ENCODE data around the gene ACTN4. TPM values are rescaled to one million over a fixed set of nuclear protein-coding genes. Genes with fewer than 3 reads are reported as not detected.

The ACTN4 gene
- total RNA-seq, 1 experiment from 2014 or later = 199 TPM

- no peak for DNase-seq (ENCODE audit: low read depth)
Observed at GRCh38 chr19:38635483-38636399, 11.7 kb upstream of the ACTN4 start.

DNA sequence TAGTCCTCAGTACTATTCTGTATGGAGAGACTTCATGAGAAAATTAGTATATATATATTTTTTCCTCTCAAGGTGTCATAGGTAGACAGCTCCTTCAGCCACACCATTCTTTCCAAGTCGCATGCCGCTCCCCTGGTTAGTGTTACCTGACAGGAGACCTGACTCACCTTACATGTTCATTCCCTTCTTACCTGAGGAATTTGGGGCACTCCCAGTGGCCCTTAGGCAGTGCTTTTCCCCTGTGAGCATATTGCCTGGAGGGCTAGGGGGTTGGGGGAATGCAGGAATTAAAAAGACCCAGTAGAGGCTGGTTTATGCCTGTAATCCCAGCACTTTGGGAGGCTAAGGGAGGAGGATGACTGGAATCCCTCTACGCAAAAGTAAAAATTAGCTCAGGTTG is 9.0 kb upstream of the ACTN4 start:
- DNase-seq (ENCODE audit: low read depth) = no peak

DNA sequence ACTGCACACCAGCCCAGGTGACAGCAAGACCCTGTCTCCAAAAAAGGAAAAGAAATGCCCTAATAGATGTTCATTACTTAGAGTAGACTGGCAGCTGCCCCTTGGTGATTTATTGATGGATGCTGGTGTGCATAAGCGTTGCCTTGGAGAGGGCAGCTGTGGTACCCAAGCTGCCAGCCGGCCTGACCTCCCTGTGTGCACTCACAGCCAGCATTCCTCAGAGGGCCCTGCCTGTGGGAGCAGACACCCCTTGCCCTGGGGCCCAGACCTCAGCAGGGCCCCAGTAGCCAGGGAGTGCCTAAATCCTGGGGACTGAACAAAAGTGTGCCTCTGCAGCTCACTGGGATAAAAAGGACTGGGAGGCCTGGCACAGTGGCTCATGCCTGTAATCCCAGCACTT is 7.8 kb upstream of the ACTN4 start:
- no peak for DNase-seq (ENCODE audit: low read depth)

DNA sequence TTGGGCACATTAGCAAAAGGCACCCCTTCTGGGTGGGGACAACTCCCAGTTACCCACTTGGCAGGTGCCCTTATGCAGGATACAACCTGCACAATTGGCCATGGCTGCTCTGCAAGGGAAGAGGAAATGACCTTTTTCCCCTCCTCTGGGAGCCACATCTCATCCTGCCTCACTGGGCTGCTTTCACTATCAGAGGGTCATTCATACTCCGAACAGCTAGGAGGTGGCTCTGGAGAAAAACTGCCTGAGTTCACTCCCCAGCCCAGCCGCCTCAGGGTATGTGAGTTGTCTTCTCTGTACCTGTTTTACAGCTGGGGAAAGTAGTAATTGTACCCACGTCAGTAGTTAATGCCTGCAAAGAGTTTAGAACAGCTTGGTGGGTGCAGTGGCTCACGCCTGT is 7.1 kb upstream of the ACTN4 start:
- no peak for DNase-seq (ENCODE audit: low read depth)

DNA sequence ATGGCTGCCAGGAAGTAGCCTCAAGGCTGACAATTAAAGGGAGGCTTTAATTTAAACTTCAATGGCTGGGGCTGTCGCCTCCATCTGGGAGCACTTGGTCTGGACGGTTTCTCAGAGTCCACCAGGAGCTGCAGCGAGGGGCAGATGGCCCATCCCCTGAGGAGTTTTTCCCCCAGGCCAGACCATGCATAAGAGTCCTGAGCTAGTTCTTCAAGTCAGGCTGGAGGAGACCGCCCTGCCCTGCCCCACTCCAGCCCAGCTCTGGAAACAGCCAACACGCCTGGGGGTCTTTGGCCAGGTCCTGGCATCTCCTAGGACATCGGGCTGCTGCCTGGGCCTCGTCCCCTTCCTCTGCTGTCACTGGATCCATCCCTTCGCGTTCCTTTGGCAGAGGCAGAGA is 5.3 kb upstream of the ACTN4 start:
- no peak for DNase-seq (ENCODE audit: low read depth)

GRCh38 chr19:38644719-38645118 is 2.7 kb upstream of the ACTN4 start:
- DNase-seq (ENCODE audit: low read depth) = no peak

- no peak for DNase-seq (ENCODE audit: low read depth)
Observed at GRCh38 chr19:38647966-38648768, 718 bp downstream of the ACTN4 start.

DNA sequence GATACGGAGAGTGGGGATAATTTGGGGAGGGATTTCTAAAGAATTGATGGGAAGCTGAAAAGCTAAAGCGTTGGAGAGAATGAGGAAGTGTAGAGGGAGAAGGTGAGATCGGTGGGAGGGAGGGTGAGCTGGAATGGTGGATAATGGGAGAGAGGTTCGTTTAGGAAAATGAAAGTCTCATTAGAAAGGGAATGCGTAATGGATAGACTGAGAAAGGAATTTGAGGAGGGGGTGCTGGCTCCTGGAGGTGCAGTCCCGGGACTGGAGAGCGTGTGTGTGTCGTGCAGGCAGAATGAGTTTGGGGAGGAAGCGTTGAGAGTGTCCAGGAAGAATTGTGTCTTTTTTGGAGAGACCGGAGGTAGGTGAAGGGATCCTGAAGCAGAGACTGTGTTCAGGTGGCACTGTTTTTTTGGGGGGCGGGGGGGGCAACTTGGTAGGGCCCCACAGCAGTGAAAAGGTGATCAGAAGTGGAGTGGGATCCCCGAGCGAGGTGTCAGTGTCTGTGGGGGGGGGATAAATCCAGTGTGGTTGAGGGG is 1.4 kb downstream of the ACTN4 start:
- no peak for DNase-seq (ENCODE audit: low read depth)

DNA sequence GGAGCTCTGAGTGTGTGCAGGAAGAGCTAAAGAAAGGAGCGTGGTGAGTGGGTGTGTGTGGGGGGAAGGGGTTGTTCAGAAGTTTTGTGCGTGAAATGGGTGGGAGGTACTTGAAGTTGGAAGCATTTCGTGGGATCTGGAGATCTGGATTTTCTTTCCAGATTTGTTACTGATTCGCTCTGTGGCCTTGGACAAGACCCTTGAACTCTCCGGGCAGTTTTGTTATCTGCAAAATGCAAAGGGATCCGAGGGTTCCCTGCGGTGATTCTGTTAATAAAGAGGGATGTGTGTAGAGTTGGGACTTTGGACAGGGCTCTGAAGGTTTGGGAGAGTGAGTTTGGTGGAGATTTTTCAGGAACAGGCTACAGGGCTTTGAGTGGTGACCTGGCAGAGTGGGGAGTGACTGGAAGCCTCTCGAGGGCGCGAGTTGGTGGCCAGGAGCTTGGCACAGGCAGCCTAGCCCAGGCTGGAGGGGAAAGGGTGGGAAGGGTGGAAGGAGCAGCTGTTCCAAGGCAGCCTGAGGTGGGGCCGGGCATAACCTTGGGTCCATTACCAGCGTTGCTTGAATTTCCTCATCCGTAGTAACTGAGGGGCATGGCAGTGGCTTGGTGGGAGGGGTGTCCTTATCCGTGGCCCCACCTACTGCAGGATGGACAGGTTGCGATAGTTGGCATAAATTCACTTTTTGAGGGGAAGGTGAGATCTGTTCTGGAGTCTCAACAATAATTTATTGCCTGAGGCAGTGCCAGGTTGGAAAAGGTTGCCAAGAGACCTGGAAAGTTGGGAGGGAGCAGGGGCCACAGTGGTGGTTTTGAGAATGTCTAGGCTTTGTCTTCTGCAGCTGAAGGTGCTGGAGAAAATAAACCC is 2.1 kb downstream of the ACTN4 start:
- DNase-seq (ENCODE audit: low read depth) = peak; percentile 53

DNA sequence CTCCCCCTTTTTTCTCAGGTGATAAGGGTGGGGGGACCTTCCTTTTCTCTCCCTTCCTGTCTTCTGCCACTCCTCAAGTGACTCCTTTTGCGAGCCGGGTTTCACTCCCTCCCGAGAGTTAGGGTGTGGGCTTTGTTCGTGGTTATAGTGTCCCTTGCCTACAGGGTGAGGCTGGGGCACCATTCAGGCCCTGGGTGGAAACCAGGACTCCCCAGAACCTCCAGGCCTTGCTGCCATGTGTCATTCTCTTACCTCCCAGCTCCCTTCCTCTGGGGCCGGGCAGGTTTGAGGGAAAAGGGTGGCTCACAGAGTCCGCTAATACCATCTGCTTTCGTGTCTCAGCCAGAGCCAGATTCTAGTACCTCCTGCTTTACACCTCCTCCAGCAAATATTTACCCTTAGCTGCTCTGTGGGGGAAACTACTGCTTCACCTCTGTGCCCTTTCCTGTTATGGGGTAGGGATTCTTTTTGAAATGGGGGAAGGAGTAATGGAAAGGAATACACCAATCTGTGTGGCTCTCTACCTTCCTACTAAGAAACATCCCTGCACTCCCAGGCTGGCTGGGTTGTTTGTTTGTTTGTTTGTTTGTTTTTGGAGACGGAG is 2.8 kb downstream of the ACTN4 start:
- DNase-seq (ENCODE audit: low read depth) = peak; percentile 40

DNA sequence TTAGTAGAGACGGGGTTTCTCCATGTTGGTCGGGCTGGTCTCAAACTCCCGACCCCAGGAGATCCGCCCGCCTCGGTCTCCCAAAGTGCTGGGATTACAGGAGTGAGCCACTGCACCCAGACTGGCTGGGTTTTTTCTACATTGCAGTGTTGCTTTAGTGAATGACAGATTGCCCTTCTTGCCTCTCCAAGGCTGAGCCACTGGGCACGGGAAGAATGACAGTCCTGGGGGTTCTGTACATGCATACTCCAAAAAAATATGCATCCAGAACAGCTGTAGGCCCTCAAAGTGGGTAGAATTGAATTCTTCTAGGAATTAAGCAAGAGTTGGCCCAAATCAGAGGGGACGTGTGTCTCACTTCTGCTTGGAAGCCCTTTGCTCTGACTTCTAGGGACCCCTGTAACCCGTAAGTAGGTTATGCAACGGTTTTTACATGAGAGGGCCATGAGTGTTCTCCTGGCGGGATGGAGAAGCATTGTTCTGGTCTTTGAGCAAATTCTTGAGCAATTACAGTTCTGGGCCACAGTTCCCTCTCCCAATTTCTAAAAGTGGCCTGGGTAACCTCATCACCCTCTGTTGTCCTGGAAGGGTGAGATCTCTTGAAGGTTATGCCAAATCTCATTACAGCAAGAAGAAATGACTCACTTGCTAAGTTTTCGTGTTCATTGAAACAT is 3.6 kb downstream of the ACTN4 start:
- DNase-seq (ENCODE audit: low read depth) = peak; percentile 78

- peak; percentile 37 for DNase-seq (ENCODE audit: low read depth)
Observed at GRCh38 chr19:38653028-38653571, 5.7 kb downstream of the ACTN4 start.

- no peak for DNase-seq (ENCODE audit: low read depth)
Observed at GRCh38 chr19:38654628-38655055, 7.2 kb downstream of the ACTN4 start.

DNA sequence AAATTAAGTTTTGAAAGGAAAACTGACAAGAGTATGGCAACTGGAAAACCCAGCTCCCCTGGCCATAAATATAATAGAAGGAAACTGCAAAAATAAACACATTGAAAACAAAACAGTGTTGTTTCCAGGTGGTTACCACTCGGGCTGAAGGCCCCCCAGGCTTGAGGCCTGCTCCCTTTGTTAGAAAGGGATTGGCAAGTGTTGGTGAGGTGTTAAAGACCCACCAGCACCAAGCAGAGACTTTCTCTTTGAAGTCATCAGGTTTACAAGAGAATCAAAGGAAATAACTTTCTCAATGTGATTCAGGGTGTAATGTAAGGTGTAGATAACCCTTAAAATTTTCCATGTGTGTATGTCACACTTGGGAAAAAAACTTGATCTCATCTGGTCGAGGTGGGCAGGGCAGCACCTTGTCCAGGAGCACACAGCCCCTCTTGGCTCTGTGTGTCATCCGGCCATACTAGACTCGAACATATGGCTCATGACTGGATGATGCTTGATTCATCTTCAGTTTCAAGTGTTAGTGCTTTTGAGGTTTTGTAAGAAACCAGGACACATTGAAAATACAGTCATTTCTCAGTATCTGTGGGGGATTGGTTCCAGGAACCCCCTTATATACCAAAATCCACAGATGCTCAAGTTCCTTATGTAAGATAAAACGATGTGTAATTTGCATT is 7.8 kb downstream of the ACTN4 start:
- DNase-seq (ENCODE audit: low read depth) = peak; percentile 44

DNA sequence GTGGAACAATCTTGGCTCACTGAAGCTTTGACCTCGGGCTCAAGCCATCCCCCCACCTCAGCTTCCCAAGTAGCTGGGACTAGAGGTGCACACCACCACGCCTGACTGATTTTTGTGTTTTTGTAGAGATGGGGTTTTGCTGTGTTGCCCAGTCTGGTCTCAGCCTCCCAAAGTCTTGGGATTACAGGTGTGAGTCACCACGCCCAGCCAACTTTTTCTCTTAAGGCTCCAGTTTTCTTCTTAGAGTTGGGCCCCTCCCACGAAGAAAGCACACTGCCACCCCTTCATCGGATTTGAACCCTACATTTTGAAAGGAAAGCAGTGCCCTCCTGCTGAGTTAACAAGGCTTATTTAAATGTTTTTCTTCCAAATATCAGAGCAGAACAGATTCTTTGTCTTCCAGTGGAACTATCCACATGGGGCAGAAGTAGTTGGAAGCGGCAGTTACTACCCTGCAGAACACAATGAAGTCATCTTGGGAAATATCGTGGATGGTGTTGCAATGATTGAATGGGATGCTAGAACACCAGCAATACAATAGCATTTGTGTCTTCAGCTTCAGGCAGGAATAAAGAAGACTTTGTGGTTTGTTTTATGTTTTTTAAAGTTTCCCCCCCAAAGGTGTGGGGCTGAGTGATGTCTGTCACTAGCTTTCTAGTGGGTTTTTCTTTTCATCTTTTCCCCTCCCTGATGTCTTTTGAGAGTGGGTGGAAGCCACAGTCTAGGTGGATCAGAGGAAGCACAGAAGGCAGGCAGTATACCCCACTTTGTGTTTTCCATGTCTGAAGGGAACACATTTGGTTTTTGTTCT is 8.9 kb downstream of the ACTN4 start:
- peak; percentile 37 for DNase-seq (ENCODE audit: low read depth)

DNA sequence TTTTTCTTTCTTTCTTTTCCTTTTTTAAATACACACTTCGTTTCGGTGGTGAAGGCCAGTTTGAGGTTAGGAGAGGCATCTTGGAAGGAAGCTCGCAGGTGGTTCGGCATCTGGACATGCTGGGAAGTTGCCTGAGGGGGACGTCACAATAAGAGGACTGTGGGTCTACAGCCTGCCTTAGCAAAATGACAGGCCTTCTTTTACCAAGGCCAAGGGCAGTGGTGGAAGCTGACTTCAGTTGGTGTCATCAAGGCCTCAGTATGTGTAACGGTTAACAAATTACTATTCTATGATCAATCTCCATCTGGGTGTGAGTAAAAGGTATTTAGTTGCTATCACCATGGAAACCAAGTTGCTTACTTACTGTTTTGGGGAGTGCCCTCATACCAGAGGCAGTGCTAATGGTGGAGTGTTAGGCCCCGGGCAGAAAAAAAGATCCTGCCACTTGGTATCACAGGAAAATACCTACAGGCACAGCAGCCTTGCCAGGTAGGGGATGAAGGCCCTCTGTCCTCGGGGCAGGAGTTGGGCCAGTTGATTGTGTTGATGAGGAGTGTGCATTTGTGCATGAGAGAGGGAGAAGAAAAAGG is 10.3 kb downstream of the ACTN4 start:
- DNase-seq (ENCODE audit: low read depth) = peak; percentile 82

GRCh38 chr19:38658462-38659306 is 11.2 kb downstream of the ACTN4 start:
- DNase-seq (ENCODE audit: low read depth) = peak; percentile 98

Measured in Daoy (cell line).